Panc1 (cell line): Measurements from ENCODE around the gene ICE2.

Experiments
- CTCF ChIP-seq: fragments of 450-650 bp; IDR thresholded peaks from 2 replicates; pipeline ENCODE4 v1.5.1; 2017; ENCODE audit warnings: mild to moderate bottlenecking
- POLR2AphosphoS5 ChIP-seq: IDR thresholded peaks from 2 replicates; pipeline ENCODE4 v1.6.1; 2012; ENCODE audit warnings: mild to moderate bottlenecking, low read depth, low read length, moderate library complexity
- REST ChIP-seq, 2 experiments: IDR thresholded peaks; 2 replicates each; pipeline ENCODE4 v1.6.1; 2011 to 2012; ENCODE audit warnings: low read depth in 2 of 2, control low read depth in 1 of 2, low read length in 1 of 2, mild to moderate bottlenecking in 1 of 2, moderate library complexity in 1 of 2; ENCODE audit not compliant: insufficient read depth in 1 of 2
- SIN3A ChIP-seq: IDR thresholded peaks from 2 replicates; pipeline ENCODE4 v1.6.1; 2012; ENCODE audit warnings: low read depth, mild to moderate bottlenecking, low read length, moderate library complexity, borderline replicate concordance; ENCODE audit not compliant: insufficient read depth
- TCF7L2 ChIP-seq: IDR thresholded peaks from 2 replicates; pipeline ENCODE4 v1.6.1; 2011; ENCODE audit warnings: mild to moderate bottlenecking, low read depth, low read length, inconsistent platforms

GRCh38 chr15:60493166-60493565, 14.2 kb upstream of the ICE2 start:
- TF ChIP-seq CTCF (no peak), POLR2AphosphoS5 (no peak), SIN3A (no peak), TCF7L2 (no peak), REST (IDR thresholded peaks at IDR 0.05; ENCODE audit: insufficient read depth in 1 of 2, low read depth in 2 of 2, low read length in 1 of 2) (no peak)
